NB4 (cell line): ENCODE results near the gene MYLK.

ENCODE experiments used
- MYC ChIP-seq: IDR thresholded peaks from 2 replicates; pipeline ENCODE4 v1.6.1; 2011; ENCODE audit warnings: low read depth, low read length
- POLR2A ChIP-seq: IDR thresholded peaks from 2 replicates; pipeline ENCODE4 v1.6.1; 2011; ENCODE audit warnings: mild to moderate bottlenecking; ENCODE audit not compliant: insufficient read length; ENCODE audit errors: extremely low read depth
- TF ChIP-seq, protein P1 (sequence below): IDR thresholded peaks from one replicate; pipeline ENCODE4 v1.5.1; 2012; ENCODE audit warnings: low read depth, low read length

DNA sequence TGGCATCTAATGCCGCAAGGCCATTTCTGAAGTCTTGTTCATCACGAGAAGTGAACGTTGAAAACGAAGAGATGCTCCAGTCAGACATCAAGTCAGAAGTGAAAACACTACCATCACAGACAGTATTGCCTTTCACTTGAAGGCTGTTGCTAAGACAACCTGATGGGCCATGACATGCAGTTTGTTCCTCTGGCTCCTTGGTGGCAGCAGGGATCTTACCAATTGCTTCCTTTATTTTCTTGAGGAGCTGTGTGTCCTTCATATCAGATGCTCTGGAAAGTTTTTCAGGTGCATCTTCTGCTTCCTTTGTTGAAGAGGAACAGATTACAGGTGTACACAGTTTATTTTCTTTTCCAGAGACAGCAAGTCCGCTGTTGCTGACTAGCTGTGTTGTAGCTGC, 30.7 kb upstream of the MYLK start:
- TF ChIP-seq POLR2A, result no peak
- TF ChIP-seq, protein P1, sequence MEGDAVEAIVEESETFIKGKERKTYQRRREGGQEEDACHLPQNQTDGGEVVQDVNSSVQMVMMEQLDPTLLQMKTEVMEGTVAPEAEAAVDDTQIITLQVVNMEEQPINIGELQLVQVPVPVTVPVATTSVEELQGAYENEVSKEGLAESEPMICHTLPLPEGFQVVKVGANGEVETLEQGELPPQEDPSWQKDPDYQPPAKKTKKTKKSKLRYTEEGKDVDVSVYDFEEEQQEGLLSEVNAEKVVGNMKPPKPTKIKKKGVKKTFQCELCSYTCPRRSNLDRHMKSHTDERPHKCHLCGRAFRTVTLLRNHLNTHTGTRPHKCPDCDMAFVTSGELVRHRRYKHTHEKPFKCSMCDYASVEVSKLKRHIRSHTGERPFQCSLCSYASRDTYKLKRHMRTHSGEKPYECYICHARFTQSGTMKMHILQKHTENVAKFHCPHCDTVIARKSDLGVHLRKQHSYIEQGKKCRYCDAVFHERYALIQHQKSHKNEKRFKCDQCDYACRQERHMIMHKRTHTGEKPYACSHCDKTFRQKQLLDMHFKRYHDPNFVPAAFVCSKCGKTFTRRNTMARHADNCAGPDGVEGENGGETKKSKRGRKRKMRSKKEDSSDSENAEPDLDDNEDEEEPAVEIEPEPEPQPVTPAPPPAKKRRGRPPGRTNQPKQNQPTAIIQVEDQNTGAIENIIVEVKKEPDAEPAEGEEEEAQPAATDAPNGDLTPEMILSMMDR, result no peak
- no peak for TF ChIP-seq MYC
